ENCODE results near the gene XYLT1. TPM values are rescaled to one million over a fixed set of nuclear protein-coding genes. Genes with fewer than 3 reads are reported as not detected.

Gene XYLT1
- total RNA-seq, 1 experiment from 2014 or later: 14.5 TPM

DNA sequence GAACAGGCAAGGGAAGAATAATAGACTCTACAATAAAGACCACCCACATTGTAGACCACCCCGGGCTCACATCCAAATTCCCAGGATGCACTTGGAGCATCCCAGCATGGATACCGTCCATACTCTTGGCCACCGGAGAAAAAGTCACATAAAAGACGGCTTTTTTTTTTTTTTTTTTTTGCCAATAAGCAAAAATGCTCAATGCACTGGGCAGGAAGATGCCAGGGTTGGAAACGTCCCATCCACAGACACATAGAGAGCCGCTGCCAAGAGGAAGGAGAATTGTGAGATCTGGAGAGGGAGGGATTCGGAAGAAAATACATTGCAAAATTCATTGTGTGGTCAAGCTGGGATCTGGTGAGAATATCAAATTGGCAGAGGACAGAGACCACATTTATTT is 286.7 kb downstream of the XYLT1 start:
- Histone ChIP-seq H3K9me3 (ENCODE audit: control insufficient read depth, low read depth, low read length) (no peaks in the 10 kb centered on the region), H2AFZ (ENCODE audit: low read length) (no peak overlapping the region), H2BK5ac (ENCODE audit: insufficient read length, low read length) (no peak overlapping the region), H3K79me2 (ENCODE audit: insufficient read depth, low read length) (no peaks in the 10 kb centered on the region), H2BK120ac (ENCODE audit: low read depth, low read length, poor library complexity, severe bottlenecking) (no peak overlapping the region), H2AK5ac (ENCODE audit: insufficient read length, low read length) (no peak overlapping the region), H3T11ph (ENCODE audit: low read length) (no peak overlapping the region), H3K27ac (ENCODE audit: insufficient read length, low read depth, low read length) (no peak overlapping the region), H3K9ac (ENCODE audit: extremely low read depth, insufficient read length, low read length) (no peak overlapping the region), H3K79me1 (ENCODE audit: insufficient read depth, low read depth, low read length, poor library complexity, severe bottlenecking) (no peaks in the 10 kb centered on the region), H4K8ac (replicated peaks; ENCODE audit: insufficient read length, low read depth, low read length) (no peak overlapping the region), H2BK15ac (ENCODE audit: low read depth, low read length) (no peak overlapping the region), H4K20me1 (ENCODE audit: control insufficient read depth, insufficient read depth, insufficient read length) (no peaks in the 10 kb centered on the region), H3K23me2 (ENCODE audit: insufficient read length, low read depth, low read length, poor library complexity, severe bottlenecking) (no peaks in the 10 kb centered on the region), H3K56ac (ENCODE audit: insufficient read length, low read depth, low read length) (no peak overlapping the region), H3K4me2 (ENCODE audit: insufficient read depth, insufficient read length, low read length) (no peak overlapping the region), H3K18ac (ENCODE audit: insufficient read length, low read depth, low read length) (no peak overlapping the region), H3K23ac (ENCODE audit: insufficient read length, low read depth, low read length) (no peak overlapping the region), H3K4me1 (ENCODE audit: insufficient read depth, low read length) (no peaks in the 10 kb centered on the region), H3K4ac (ENCODE audit: low read depth, low read length) (no peak overlapping the region), H3K27me3 (ENCODE audit: insufficient read depth, low read length) (no peaks in the 10 kb centered on the region), H2BK20ac (ENCODE audit: low read depth, low read length, poor library complexity, severe bottlenecking) (no peak overlapping the region), H4K91ac (ENCODE audit: insufficient read length, low read depth, low read length) (no peak overlapping the region), H2BK12ac (ENCODE audit: insufficient read length, low read depth, low read length) (no peak overlapping the region), H3K14ac (ENCODE audit: insufficient read depth, low read length) (no peak overlapping the region), H4K5ac (ENCODE audit: insufficient read length, low read depth, low read length) (no peak overlapping the region)
- Mint-ChIP-seq H3K4me1 (no peaks in the 10 kb centered on the region), H3K4me3 (no peak overlapping the region), H3K27me3 (ENCODE audit: low read depth) (no peaks in the 10 kb centered on the region), H3K9me3 (peaks cover 0 to 3% of the 10 kb centered on the region in 2 experiments; a peak in 2 of 5 replicates), H3K27ac (no peak overlapping the region), H3K36me3 (ENCODE audit: insufficient read depth in 1 of 3, low read depth in 3 of 3) (peaks cover 4 to 5% (median 5%) of the 10 kb centered on the region in 3 experiments; a peak in 5 of 7 replicates)
- WGBS (ENCODE audit: extremely low coverage, insufficient read length, low lambda C conversion rate): no CpG with 5 or more reads among the region's 7 CpGs
- TF ChIP-seq, protein P1, sequence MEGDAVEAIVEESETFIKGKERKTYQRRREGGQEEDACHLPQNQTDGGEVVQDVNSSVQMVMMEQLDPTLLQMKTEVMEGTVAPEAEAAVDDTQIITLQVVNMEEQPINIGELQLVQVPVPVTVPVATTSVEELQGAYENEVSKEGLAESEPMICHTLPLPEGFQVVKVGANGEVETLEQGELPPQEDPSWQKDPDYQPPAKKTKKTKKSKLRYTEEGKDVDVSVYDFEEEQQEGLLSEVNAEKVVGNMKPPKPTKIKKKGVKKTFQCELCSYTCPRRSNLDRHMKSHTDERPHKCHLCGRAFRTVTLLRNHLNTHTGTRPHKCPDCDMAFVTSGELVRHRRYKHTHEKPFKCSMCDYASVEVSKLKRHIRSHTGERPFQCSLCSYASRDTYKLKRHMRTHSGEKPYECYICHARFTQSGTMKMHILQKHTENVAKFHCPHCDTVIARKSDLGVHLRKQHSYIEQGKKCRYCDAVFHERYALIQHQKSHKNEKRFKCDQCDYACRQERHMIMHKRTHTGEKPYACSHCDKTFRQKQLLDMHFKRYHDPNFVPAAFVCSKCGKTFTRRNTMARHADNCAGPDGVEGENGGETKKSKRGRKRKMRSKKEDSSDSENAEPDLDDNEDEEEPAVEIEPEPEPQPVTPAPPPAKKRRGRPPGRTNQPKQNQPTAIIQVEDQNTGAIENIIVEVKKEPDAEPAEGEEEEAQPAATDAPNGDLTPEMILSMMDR (conservative IDR thresholded peaks at IDR 0.05): no peak
- no peak for DNase-seq

Measured in H9 (cell line).